ENCODE results near the gene MCTP1. TPM values are rescaled to one million over a fixed set of nuclear protein-coding genes. Genes with fewer than 3 reads are reported as not detected.

Gene MCTP1
- total RNA-seq, 1 experiment from 2014 or later: 4.2 TPM

GRCh38 chr5:94707359-94707758 lies 577.5 kb downstream of the MCTP1 start:
- no peak for DNase-seq (ENCODE audit: low spot score)

- DNase-seq (ENCODE audit: low spot score): no peak
Measured at GRCh38 chr5:94705427-94705826, 579.5 kb downstream of the MCTP1 start.

DNA sequence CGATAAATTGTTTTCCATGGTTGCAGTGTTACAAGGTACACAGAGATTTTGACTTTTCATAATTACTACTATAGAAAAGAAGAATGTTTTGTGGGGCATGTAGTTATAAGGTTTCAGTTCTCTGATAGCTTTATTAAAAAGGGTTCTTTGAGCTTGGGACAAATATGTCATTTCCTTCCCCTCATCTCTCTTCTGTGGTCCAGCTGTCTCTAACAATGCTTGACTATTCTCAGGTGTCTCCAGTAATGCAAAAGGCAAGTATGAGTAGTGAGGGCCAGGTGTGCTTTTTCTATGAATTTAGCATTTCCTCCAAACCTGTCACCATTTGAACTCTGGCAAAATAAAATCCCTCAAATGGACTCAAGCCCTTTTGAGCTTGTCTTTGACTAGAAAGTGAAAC lies 582.2 kb downstream of the MCTP1 start:
- DNase-seq (ENCODE audit: low spot score): no peak

DNA sequence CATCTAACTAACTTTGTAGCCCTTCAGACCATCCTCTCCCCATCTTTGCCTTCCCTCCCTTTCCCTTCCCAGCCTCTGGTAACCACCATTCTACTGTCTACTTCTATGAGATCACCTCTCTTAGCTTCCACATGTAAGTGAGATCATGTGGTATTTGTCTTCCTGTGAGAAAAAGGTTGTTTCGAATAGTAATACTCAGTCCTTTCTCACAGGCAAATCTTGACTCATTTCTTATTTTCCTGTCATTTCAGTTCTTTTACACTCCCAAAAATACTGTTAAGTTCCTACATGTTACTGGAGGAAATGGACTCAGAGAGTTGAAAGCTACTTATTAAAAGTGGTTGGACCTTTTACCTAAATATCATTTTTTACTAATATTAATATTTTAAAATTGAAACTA lies 584.3 kb downstream of the MCTP1 start:
- DNase-seq (ENCODE audit: low spot score): no peak

- no peak for DNase-seq (ENCODE audit: low spot score)
Measured at GRCh38 chr5:94699562-94699961, 585.3 kb downstream of the MCTP1 start.

- DNase-seq (ENCODE audit: low spot score): no peak
Measured at GRCh38 chr5:94698197-94698596, 586.7 kb downstream of the MCTP1 start.

DNA sequence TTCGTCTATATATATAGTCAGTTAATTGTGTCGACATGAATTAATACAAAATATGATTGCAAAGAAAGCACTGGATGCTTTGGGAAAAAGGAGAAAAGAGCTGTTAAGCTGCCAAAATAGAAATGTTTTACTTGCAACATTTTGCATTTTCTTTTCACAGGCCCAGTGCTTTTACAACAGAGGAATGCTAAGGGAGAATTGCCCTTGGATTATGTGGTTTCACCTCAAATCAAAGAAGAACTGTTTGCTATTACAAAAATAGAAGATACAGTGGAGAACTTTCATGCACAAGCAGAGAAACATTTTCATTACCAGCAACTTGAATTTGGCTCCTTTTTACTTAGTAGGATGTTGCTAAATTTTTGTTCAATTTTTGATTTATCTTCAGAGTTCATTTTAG lies 590.2 kb downstream of the MCTP1 start:
- no peak for DNase-seq (ENCODE audit: low spot score)

GRCh38 chr5:94693845-94694370 lies 591.0 kb downstream of the MCTP1 start:
- DNase-seq (ENCODE audit: low spot score): no peak

DNA sequence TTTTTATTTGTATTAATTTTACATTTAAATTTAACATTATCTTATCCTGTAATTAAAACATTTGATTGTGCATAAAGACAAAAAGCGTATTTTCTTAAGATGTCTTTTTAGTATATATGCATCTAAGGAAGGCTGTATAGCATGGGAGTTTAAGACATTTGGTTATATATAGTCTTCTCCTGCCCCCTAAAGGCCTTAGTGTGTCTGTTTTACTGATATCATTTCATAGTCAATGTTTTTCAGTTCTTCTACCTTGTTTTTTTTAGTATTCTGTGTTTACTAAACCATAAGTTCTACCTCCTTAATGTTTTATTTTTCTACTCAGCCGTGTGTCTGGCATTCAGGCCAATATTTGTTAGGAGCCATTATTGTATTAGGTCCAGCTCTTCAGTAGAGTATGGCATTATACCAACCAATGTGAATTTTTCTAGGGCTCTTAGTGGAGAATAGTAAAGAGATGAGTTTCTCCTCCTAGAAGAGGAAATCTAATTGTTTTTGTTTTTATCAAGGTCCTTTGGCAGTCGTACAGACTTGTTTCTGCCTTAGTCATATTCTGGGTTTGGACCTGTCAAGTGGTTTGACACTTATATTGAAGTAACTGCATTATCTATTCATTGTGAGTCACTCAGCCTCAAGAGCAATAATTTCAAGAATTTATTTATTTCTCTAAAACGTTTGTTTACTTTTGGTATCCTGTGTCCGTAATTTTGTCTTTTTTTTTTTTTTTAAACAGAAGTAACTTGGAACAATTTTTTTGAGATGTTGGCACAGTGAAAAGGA lies 591.7 kb downstream of the MCTP1 start:
- peak; percentile 51 for DNase-seq (ENCODE audit: low spot score)

- no peak for DNase-seq (ENCODE audit: low spot score)
Measured at GRCh38 chr5:94692581-94692980, 592.3 kb downstream of the MCTP1 start.

DNA sequence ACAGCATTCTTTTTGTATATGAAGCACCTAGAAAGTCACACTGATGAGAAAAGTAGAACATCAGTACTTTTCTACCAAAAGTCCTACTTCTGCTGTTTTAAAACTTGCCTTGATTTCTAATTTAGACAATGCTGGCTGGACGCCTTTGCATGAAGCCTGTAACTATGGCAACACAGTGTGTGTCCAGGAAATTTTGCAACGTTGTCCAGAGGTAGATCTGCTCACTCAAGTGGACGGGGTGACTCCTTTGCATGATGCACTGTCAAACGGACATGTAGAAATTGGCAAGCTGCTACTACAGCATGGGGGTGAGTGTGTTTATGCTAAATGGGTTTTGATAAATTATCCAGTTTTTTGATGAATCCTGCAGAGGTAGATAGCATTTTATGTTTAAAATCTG lies 592.9 kb downstream of the MCTP1 start:
- no peak for DNase-seq (ENCODE audit: low spot score)

DNA sequence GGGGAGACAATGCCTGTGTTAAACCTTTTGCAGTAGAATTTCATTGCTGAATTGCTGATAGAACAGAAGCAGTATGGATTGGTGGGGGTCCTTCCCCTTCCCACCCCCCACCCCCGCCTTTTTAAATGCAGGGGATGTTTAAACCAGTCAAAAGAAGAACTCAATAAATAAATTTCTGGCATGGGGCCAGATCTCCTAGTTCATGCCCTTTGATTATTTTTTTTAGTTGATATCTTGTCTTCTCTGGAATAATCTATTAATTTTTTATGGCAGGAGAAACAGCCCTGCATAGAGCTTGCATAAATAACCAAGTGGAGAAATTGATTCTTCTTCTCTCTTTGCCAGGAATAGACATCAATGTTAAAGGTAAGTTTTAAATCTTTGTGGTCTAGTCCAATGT lies 593.6 kb downstream of the MCTP1 start:
- no peak for DNase-seq (ENCODE audit: low spot score)

DNA sequence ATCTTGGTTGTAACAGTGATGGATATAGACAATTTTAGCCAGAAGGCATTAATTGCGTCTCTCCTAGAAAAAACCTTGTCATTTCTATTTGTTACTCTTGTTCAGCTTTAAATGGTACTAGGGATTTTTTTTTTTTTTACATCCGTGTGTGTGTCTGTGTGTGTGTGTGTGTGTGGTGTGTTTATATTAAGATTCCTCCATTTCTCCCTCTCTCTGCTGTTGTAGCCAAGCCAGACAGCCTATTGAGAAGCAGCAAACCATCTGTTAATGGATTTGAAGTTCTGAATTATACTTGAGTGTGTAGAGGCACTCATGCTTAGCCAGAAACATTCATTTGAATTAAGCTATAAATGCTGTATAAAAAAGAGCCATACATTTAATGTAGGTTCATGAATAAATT lies 594.1 kb downstream of the MCTP1 start:
- no peak for DNase-seq (ENCODE audit: low spot score)

GRCh38 chr5:94689908-94690307 lies 595.0 kb downstream of the MCTP1 start:
- no peak for DNase-seq (ENCODE audit: low spot score)

DNA sequence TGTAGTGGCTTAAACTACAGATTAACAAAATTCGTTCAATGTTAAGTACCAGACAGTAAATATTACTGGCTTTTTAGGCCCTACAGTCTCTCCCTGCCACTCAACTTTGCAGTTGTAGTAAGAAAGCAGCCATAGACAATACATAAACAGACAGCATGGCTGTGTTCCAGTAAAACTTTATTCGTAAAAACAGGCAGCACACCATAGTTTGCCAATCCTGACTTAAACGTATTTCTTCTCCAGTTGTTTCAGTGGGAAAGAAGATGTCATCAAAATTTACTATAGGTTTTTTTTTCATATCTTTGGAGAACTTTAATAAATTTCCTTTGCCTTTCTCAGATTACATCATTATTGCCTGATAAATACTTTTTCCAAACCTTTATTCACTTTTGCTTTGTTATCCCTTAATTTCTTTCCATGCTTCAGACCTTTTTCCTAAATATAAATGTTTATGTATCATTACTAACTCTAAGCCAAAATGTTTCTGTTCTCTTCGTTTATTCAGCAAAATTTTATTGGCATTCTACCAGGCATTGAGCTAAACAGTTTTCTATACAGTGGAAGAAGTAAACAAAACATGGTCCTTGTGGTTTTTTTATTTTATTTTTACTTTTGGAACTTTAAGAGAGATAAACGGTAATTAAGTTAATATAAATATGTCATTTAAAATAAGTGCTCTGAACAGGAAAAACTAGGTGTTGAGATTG lies 601.9 kb downstream of the MCTP1 start:
- no peak for DNase-seq (ENCODE audit: low spot score)

GRCh38 chr5:94675965-94676618 lies 608.8 kb downstream of the MCTP1 start:
- DNase-seq (ENCODE audit: low spot score): no peak

DNA sequence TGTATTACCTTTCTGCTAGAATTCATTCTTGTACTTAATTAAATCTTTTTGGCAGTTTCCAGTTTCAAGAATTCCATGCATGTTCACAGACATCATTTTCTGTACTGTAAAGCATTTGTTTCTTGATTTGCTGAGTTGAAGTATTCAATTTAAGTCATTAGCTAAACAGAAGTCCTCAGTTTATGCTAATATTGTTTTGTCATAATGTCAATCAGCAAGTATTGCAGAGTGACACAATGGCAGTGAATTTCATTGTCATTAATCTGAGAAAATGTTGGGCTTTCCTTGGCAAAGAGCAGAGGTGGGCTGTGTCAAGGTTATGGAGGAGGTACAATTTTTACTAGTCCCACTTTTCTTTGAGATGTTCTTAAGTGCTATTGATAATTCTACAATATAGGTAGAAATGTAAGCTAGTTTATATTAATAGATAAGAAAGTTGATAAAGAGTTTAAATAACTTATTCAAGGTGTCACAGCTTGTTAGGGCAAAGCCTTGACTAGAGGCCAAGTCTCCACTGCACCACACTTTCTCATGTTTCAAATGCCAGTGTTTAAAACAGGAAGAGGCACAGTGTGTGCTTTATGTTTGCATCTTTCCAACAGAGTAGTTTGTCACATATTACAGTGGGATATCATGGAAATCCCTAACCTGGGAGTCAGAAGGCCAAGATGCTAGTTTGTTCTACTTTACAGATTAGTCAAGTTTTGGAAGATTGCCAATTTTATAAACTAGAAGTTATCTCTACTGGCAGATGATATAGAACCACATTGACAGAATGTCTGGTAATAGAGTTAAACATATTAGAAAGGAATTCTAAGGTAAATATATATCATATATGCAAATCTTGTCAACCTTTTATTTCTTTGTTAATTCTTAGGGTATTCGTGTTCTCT lies 610.2 kb downstream of the MCTP1 start:
- DNase-seq (ENCODE audit: low spot score): no peak

GRCh38 chr5:94672746-94673145 lies 612.1 kb downstream of the MCTP1 start:
- no peak for DNase-seq (ENCODE audit: low spot score)

DNA sequence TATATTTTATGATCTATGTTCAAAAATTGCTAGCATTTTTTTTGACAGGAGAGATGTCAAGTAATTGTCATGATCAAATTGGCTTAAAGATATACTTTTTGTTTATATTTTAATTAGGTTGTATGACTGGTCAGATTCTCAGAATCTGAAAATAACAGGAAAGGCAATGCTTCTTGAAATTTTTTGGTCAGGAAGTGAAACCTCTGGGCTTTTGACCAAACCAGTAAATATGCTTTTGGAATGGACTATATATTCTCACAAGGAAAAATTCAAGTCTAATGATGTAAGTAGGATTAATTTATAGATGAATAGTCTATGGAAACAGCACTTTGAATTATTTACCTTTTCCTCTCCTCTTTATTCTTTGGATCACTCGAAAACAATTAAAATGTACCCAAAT lies 614.2 kb downstream of the MCTP1 start:
- no peak for DNase-seq (ENCODE audit: low spot score)

DNA sequence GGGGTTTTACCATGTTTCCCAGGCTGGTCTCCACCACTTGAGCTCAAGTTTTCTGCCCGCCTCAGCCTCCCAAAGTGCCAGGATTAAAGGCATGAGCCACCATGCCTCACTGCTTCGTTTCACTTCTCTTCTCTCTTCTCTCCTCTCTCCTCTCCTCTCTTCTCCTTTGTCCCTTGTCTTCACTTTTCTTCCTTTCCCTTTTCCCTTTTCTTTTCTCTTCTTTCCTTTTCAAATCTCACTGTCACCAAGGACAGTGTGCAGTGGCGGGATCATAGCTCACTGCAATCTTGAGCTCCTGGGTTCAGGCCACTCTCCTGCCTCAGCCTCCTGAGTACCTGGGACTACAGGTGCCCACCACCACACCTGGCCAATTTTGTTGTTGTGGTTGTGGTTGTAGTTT lies 617.0 kb downstream of the MCTP1 start:
- no peak for DNase-seq (ENCODE audit: low spot score)

DNA sequence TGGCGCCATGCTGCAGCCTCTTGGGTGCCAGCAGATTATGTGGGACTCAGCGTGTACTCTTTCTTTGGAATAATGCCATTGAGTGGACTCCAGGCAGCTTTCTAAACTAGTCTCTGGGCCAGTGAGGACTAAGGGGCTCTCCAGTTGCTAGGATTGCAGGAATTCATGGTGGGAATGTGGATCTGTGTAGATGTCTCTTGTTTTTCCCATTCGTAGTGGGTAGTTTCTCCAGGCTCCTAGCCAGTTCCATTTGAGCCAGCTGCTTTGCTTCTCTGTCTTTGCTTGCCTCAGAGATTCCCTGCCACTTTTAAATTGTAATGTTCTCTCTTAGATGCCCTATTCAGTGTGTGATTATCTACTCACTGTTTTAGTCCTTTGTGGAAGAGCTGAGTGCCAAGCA lies 623.8 kb downstream of the MCTP1 start:
- no peak for DNase-seq (ENCODE audit: low spot score)

Data from HT-29 (cell line).